Right forelimb (tissue), 1 donor: ENCODE data around the gene DLGAP1.
A peak's percentile ranks its signal among the peaks of the same experiment; 100 is the strongest.

ENCODE experiments used
- DNase-seq: peaks from one replicate; pipeline ENCODE4 v3.0.0-alpha.2; 2018

DLGAP1 gene

DNA sequence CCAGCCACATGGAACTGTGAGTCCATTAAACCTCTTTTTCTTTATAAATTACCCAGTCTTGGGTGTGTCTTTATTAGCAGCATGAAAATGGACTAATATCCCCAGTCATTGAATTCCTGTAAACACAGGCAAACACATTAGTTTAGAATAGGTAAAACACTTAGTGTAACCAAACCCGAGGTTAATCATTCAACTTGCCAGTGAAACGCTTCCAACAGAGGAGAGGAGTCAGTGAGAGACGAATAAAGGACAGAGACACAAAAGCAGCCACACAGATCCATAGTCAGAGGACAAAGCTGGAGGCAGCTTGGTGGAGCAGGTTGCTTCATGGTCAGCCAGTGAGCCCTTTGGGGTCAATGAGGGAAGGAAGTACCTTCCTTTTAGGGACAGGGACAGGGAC is 657.1 kb downstream of the DLGAP1 start:
- no peak for DNase-seq

- DNase-seq, result no peak
Measured at GRCh38 chr18:3796434-3796833, 658.7 kb downstream of the DLGAP1 start.

DNA sequence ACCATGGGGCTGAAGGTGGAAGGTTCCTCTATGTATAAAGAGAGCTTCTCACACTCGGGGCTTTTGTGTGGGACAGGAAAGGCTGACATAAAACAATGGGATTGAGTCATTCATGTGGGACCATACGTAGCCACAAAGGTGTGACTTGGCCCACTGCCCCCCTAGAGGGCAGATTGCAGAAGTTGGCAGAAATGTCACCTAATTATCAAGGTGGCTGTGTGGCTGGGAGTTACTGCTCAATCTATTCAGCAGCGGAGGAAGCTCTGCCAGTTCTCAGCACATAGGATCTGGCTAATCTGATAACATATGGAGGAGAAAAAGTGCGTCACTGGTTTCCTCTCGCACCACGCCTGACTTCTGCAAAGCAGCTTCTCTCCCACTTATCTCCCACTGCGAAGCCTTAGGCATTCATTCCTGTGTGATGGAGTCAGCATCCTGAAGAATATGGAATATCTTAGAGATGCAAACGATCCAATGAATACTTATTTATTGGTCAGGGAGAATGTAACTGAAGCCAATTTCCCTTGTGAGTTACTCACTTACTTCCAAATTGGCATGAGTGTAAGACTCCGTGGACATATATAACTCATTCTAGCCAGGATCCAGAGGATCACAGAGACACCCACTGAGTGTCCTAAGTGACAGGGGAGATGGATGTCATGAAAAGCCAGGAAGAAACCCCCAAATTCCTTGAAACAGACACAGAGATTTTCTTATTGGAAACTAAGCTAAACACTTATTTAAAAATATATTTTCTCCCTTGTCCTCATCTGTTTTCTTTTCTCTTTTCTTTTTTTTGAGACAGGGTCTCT is 660.4 kb downstream of the DLGAP1 start:
- DNase-seq, result no peak

- DNase-seq, result no peak
Measured at GRCh38 chr18:3793545-3793944, 661.6 kb downstream of the DLGAP1 start.

GRCh38 chr18:3793111-3793510 is 662.0 kb downstream of the DLGAP1 start:
- no peak for DNase-seq

DNA sequence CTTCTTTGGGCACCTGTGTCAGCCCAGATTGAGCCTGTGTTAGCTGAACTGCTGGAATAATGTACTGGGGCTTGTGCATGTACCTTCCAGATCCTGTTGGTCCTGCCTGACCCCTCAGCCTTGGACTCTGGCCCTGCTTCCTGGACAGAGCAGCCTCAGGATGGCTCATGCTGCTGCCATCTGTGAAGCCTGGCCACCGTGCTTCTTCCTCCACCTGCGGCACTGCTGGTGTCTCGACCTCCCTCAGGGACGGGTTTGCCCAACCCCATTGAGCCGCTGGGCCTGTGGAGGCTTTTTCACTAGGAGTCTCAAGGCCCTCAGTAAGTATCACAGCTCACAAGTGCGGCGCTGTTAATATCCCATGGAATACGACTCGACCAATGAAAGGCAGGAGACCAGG is 662.4 kb downstream of the DLGAP1 start:
- DNase-seq, result no peak

DNA sequence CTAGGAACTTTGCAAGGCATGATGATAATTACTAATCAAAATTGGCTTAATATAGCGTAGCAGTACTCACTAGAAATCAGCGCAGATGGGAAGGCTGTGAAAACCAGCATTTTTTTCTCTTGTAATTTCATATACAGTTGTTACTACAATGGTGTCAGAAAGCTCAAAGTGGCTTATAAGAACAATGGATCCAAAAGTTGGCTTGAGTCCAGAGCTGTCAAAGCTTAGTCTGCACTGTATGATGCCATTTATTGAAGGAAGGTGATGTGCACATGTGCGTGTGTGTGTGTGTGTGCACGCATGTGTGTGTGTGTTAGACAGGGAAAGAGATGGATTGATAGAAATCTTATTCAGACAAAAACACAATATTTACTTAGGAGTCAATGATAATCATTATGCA is 663.9 kb downstream of the DLGAP1 start:
- no peak for DNase-seq

- no peak for DNase-seq
Measured at GRCh38 chr18:3790703-3791102, 664.4 kb downstream of the DLGAP1 start.

GRCh38 chr18:3789525-3789924 is 665.6 kb downstream of the DLGAP1 start:
- no peak for DNase-seq

- no peak for DNase-seq
Measured at GRCh38 chr18:3784949-3785348, 670.2 kb downstream of the DLGAP1 start.

DNA sequence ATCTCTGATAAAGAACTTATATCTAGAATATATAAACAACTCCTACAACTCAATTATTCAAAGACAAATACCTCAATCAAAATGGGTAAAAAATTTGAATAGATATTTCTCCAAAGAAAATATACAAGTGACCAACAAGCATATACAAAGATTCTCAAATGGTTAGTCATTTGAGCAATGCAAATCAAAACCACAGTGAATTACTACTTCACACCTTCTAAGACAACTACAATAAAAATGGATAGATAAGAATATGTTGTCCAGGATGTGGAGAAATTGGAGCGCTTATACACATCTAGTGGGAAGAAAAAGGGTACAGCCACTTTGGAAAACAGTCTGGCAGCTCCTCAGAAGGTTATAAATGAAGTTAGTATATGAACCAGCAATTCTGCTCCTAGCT is 672.2 kb downstream of the DLGAP1 start:
- no peak for DNase-seq

DNA sequence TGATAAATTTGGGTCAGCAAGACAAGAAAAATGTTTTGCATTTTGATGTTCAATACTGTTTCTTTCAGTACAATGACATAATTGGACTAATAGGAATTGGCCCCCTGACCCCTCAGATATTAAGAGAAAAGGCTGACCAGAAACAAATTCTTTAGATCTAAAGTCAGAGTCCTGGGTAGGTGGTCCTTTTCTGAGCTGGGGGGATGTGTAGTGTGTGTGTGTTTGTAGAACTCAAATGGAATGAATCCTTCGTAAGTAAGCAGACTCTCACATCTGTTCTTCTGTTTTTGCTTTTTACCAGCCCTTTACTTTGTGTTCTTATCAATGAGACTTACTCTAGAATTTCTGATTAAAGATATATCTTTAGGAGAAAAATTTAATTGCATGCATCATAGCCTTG is 677.4 kb downstream of the DLGAP1 start:
- no peak for DNase-seq

DNA sequence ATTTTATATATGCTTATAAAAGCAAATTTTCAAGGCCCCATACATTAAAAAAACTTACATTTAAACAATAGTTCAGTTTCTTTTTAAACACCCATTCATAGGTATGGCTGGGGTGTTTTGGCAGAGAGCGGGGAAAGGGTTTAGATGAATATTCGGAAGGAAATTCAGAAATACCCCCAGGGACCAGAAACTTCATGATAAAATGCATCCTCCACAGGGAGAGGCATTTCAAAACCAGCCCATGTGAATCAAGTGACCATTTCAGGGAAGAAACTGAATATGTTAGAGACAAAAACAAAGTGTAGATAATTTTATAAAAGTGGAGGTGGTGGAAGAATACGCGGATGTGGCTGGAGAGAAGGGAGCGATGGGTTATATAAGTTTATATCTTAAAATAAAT is 678.0 kb downstream of the DLGAP1 start:
- no peak for DNase-seq

- DNase-seq, result no peak
Measured at GRCh38 chr18:3775996-3776395, 679.1 kb downstream of the DLGAP1 start.

DNA sequence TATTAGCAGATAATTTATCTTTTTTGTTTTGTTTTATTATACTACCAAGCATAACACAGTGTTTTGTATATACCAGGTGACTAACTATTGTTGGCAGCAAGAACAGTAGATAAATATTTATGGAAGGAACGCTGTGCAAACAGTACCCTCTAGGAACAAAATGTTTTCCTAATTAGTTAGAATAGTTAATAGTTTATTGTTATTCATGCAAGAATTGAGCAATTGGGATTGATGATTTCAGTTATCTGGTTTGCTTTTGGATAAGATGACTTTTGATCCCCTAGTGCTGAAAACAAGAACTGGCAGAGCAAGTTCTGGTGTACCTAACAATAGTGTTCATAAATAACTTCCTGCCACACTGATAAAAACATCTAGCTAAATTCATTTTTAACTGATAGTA is 681.8 kb downstream of the DLGAP1 start:
- DNase-seq, result no peak

- DNase-seq, result peak; percentile 92
Measured at GRCh38 chr18:3771121-3771971, 683.8 kb downstream of the DLGAP1 start.

DNA sequence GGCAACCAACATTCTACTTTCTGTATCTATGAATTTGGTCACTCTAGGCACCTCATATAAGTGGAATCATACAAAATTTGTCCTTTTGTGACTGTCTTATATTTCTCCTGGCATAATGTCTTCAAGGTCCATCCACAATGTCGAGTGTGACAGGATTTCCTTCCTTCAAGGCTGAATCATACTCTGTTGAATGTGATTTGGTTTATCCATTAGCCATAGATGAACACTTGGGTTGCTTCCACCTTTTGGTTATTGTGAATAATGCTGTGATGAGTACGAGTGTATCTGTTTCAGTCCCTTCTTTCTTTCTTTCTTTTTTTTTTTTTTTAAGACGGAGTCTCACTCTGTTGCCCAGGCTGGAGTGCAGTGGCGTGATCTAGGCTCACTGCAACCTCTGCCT is 693.8 kb downstream of the DLGAP1 start:
- no peak for DNase-seq

- DNase-seq, result no peak
Measured at GRCh38 chr18:3760741-3761140, 694.4 kb downstream of the DLGAP1 start.

- no peak for DNase-seq
Measured at GRCh38 chr18:3759099-3759498, 696.0 kb downstream of the DLGAP1 start.

DNA sequence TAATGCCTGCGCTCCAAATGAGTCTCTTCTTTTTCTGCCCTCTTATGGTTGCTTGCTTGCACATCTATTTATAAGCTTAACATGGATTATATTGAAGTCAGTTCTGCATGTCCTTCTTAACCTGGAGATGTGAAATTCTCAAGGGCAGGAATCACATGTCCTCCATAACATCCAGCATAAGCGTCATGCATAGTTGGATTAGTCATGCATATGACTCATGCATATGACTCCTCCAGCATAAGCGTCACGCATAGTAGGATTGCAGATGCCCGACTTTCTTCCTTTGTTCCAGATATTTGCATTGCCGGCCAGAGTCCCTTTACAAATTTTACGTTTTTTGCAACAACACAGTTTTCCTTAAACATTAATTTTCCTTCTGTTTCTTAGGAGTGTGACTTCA is 696.6 kb downstream of the DLGAP1 start:
- DNase-seq, result no peak

GRCh38 chr18:3757361-3757760 is 697.7 kb downstream of the DLGAP1 start:
- DNase-seq, result no peak

- no peak for DNase-seq
Measured at GRCh38 chr18:3753106-3753505, 702.0 kb downstream of the DLGAP1 start.

DNA sequence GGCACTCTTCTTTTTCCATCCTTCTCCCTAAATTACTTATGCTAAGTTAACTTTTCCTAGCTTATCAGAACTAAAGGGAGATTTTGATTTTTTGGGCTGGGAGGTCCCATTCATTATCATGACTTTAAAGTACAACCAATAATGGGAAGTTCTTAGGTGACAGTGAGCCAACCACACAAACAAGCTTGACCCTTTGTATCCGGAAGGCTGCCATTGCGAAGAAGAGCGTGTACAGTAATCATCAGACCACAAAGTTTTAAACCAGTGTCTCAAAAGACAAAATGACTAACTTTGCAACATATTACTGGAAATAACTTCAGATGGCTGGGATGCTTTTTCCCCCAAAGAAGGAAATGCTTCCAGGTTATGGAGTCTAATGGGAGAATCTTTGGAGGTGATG is 707.0 kb downstream of the DLGAP1 start:
- no peak for DNase-seq
